Measurements from ENCODE around the gene UBE3C. TPM values are rescaled to one million over a fixed set of nuclear protein-coding genes. Genes with fewer than 3 reads are reported as not detected.

UBE3C gene
- polyA plus RNA-seq, 1 donor (not counting 4 experiments of a cell fraction or from before 2014, with no cell fraction given) = 89.3 TPM

DNA sequence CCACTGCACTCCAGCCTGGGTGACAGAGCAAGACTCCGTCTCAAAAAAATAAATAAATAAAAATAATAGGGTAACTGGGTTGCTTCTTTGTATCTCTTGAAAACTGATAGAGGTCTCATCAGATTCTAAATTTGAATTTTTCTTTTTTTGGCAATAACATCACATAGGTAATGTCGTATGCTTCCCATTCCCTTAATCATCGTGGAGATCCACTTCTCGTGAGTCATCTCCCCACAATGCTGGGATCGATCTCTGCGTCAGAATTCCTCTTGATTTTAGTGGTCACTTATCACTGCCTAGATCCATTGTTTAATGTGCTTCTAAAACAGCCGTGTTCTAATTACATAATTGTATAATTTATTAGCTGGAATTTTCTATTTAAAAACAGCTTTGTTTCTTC lies 127.5 kb downstream of the UBE3C start:
- no peak overlapping the region for H2AFZ ChIP-seq (ENCODE audit: control insufficient read depth, low read length)
- peaks cover 4% of the 10 kb centered on the region for H4K20me1 ChIP-seq (ENCODE audit: control insufficient read depth, extremely low read depth, insufficient read depth, low read length)
- no peaks in the 10 kb centered on the region for H3K9me3 ChIP-seq (ENCODE audit: control insufficient read depth, low read depth, low read length)
- no peaks in the 10 kb centered on the region for H3K9me1 ChIP-seq (ENCODE audit: control insufficient read depth, extremely low read depth, insufficient read depth, low read length)
- H3K27ac ChIP-seq (ENCODE audit: control insufficient read depth, insufficient read depth, low read length) = no peak overlapping the region
- FAIRE-seq = no peak
- TF ChIP-seq, protein P1, sequence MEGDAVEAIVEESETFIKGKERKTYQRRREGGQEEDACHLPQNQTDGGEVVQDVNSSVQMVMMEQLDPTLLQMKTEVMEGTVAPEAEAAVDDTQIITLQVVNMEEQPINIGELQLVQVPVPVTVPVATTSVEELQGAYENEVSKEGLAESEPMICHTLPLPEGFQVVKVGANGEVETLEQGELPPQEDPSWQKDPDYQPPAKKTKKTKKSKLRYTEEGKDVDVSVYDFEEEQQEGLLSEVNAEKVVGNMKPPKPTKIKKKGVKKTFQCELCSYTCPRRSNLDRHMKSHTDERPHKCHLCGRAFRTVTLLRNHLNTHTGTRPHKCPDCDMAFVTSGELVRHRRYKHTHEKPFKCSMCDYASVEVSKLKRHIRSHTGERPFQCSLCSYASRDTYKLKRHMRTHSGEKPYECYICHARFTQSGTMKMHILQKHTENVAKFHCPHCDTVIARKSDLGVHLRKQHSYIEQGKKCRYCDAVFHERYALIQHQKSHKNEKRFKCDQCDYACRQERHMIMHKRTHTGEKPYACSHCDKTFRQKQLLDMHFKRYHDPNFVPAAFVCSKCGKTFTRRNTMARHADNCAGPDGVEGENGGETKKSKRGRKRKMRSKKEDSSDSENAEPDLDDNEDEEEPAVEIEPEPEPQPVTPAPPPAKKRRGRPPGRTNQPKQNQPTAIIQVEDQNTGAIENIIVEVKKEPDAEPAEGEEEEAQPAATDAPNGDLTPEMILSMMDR (optimal IDR thresholded peaks at IDR 0.05 in 1 of 3, IDR thresholded peaks at IDR 0.05 in 1 of 3, conservative IDR thresholded peaks at IDR 0.05 in 1 of 3; ENCODE audit: extremely low read depth in 1 of 3, insufficient read depth in 2 of 3, low read length in 3 of 3) = no peak
- no peak for TF ChIP-seq EZH2 (IDR thresholded peaks at IDR 0.05; ENCODE audit: low read length)
- dilution Hi-C loops (cut with MboI; ENCODE audit: extremely low pct_ligation_motif_present, low sequenced_read_pairs) = no loop called here
- H3K36me3 ChIP-seq (ENCODE audit: control insufficient read depth in 2 of 2, extremely low read depth in 1 of 2, insufficient read depth in 2 of 2, low read length in 2 of 2) = peaks cover 21 to 40% of the 10 kb centered on the region in 2 experiments
- no peak overlapping the region for H3K4me3 ChIP-seq (ENCODE audit: control insufficient read depth in 2 of 3, extremely low read depth in 1 of 3, insufficient read depth in 2 of 3, low read depth in 1 of 3, low read length in 3 of 3)
- no peaks in the 10 kb centered on the region for H3K79me2 ChIP-seq (ENCODE audit: control insufficient read depth, insufficient read depth, low read length)
- H3K4me1 ChIP-seq (ENCODE audit: control insufficient read depth, extremely low read depth, insufficient read depth, low read length) = peaks cover 6% of the 10 kb centered on the region
- no peak overlapping the region for H3K4me2 ChIP-seq (ENCODE audit: control insufficient read depth, extremely low read depth, insufficient read depth, low read depth, low read length)
- no peak for DNase-seq (ENCODE audit: low read depth, low spot score)
- H3K9ac ChIP-seq (ENCODE audit: control insufficient read depth, extremely low read depth, insufficient read depth, low read length) = no peak overlapping the region
- no peaks in the 10 kb centered on the region for H3K27me3 ChIP-seq (ENCODE audit: control insufficient read depth, extremely low read depth, insufficient read depth, low read length)

GRCh38 chr7:157267516-157267915 lies 128.8 kb downstream of the UBE3C start:
- no peak for TF ChIP-seq EZH2 (IDR thresholded peaks at IDR 0.05; ENCODE audit: low read length)
- TF ChIP-seq, protein P1 (optimal IDR thresholded peaks at IDR 0.05 in 1 of 3, IDR thresholded peaks at IDR 0.05 in 1 of 3, conservative IDR thresholded peaks at IDR 0.05 in 1 of 3; ENCODE audit: extremely low read depth in 1 of 3, insufficient read depth in 2 of 3, low read length in 3 of 3) = no peak
- peaks cover 4% of the 10 kb centered on the region for H4K20me1 ChIP-seq (ENCODE audit: control insufficient read depth, extremely low read depth, insufficient read depth, low read length)
- FAIRE-seq (no peak), DNase-seq (ENCODE audit: low read depth, low spot score) (no peak)
- H3K27me3 ChIP-seq (ENCODE audit: control insufficient read depth, extremely low read depth, insufficient read depth, low read length) = no peaks in the 10 kb centered on the region
- no peak overlapping the region for H2AFZ ChIP-seq (ENCODE audit: control insufficient read depth, low read length)
- H3K4me1 ChIP-seq (ENCODE audit: control insufficient read depth, extremely low read depth, insufficient read depth, low read length) = peaks cover 14% of the 10 kb centered on the region
- no peak overlapping the region for H3K4me2 ChIP-seq (ENCODE audit: control insufficient read depth, extremely low read depth, insufficient read depth, low read depth, low read length)
- no peaks in the 10 kb centered on the region for H3K9me3 ChIP-seq (ENCODE audit: control insufficient read depth, low read depth, low read length)
- H3K27ac ChIP-seq (ENCODE audit: control insufficient read depth, insufficient read depth, low read length) = no peak overlapping the region
- no peaks in the 10 kb centered on the region for H3K79me2 ChIP-seq (ENCODE audit: control insufficient read depth, insufficient read depth, low read length)
- no peak overlapping the region for H3K9ac ChIP-seq (ENCODE audit: control insufficient read depth, extremely low read depth, insufficient read depth, low read length)
- dilution Hi-C loops (cut with MboI; ENCODE audit: extremely low pct_ligation_motif_present, low sequenced_read_pairs) = no loop called here
- H3K9me1 ChIP-seq (ENCODE audit: control insufficient read depth, extremely low read depth, insufficient read depth, low read length) = no peaks in the 10 kb centered on the region
- H3K36me3 ChIP-seq (ENCODE audit: control insufficient read depth in 2 of 2, extremely low read depth in 1 of 2, insufficient read depth in 2 of 2, low read length in 2 of 2) = peaks cover 21 to 41% of the 10 kb centered on the region in 2 experiments
- no peak overlapping the region for H3K4me3 ChIP-seq (ENCODE audit: control insufficient read depth in 2 of 3, extremely low read depth in 1 of 3, insufficient read depth in 2 of 3, low read depth in 1 of 3, low read length in 3 of 3)
